GM12878 (cell line): ENCODE results near the gene HDAC7. TPM values are rescaled to one million over a fixed set of nuclear protein-coding genes. Genes with fewer than 3 reads are reported as not detected.

Source experiments
- BCL11A ChIP-seq: IDR thresholded peaks from 2 replicates; pipeline ENCODE4 v1.6.1; 2011; ENCODE audit warnings: low read depth, low read length
- CEBPB ChIP-seq, 2 experiments: fragments of 150-350 bp in 1 of 2; IDR thresholded peaks; 2 replicates each; pipeline ENCODE4 v1.6.1; 2012 to 2014; ENCODE audit warnings: low read depth in 2 of 2, low read length in 2 of 2, borderline replicate concordance in 1 of 2, inconsistent platforms in 1 of 2
- CEBPZ ChIP-seq: fragments of 150-350 bp; IDR thresholded peaks from 2 replicates; pipeline ENCODE4 v1.6.1; 2016; ENCODE audit warnings: low read depth, low read length
- EGR1 ChIP-seq, 2 experiments: IDR thresholded peaks; 1 replicate in 1 of 2; 2 replicates in 1 of 2; pipeline ENCODE4 v1.6.1; 2011 to 2012; ENCODE audit warnings: low read depth in 2 of 2, low read length in 2 of 2, borderline replicate concordance in 1 of 2, mild to moderate bottlenecking in 1 of 2, moderate library complexity in 1 of 2
- ETV6 ChIP-seq, 2 experiments: fragments of 450-650 bp in 1 of 2; IDR thresholded peaks in 1 of 2; conservative IDR thresholded peaks in 1 of 2; 2 replicates each; pipeline ENCODE4 v1.6.1; 2014; ENCODE audit warnings: antibody characterized with exemption in 1 of 2, borderline replicate concordance in 1 of 2, low read depth in 1 of 2, mild to moderate bottlenecking in 1 of 2, moderate library complexity in 1 of 2
- EZH2 ChIP-seq: IDR thresholded peaks from 2 replicates; pipeline ENCODE4 v1.6.1; 2012; ENCODE audit warnings: low read depth, mild to moderate bottlenecking, control low read depth, inconsistent platforms, low read length, borderline replicate concordance; ENCODE audit not compliant: control insufficient read depth
- GABPA ChIP-seq: IDR thresholded peaks from 2 replicates; pipeline ENCODE4 v1.6.1; 2014; ENCODE audit warnings: antibody characterized with exemption, low read depth, mild to moderate bottlenecking, inconsistent platforms
- IRF3 ChIP-seq: fragments of 450-650 bp; IDR thresholded peaks from 2 replicates; pipeline ENCODE4 v1.6.1; 2014; ENCODE audit warnings: mild to moderate bottlenecking
- LARP7 ChIP-seq: fragments of 450-650 bp; IDR thresholded peaks from 2 replicates; pipeline ENCODE4 v1.6.1; 2017; ENCODE audit warnings: mild to moderate bottlenecking
- MEF2A ChIP-seq: IDR thresholded peaks from 2 replicates; pipeline ENCODE4 v1.6.1; 2011; ENCODE audit warnings: low read depth, mild to moderate bottlenecking, low read length, moderate library complexity; ENCODE audit not compliant: insufficient read depth
- MEF2B ChIP-seq: fragments of 450-650 bp; IDR thresholded peaks from 2 replicates; pipeline ENCODE4 v1.6.1; 2018; ENCODE audit warnings: mild to moderate bottlenecking, moderate library complexity; ENCODE audit not compliant: partially characterized antibody, poor library complexity, severe bottlenecking
- MXI1 ChIP-seq: fragments of 150-350 bp; IDR thresholded peaks from 2 replicates; pipeline ENCODE4 v1.6.1; 2011; ENCODE audit warnings: low read depth, mild to moderate bottlenecking, inconsistent platforms, low read length, improper control_type of control experiment
- NBN ChIP-seq: fragments of 450-650 bp; IDR thresholded peaks from 2 replicates; pipeline ENCODE4 v1.6.1; 2016
- NR2F1 ChIP-seq: fragments of 450-650 bp; conservative IDR thresholded peaks from 2 replicates; pipeline ENCODE4 v1.6.1; 2017; ENCODE audit warnings: mild to moderate bottlenecking
- PBX3 ChIP-seq: IDR thresholded peaks from 2 replicates; pipeline ENCODE4 v1.6.1; 2011; ENCODE audit warnings: mild to moderate bottlenecking, low read depth, low read length, moderate library complexity; ENCODE audit not compliant: insufficient replicate concordance
- RAD51 ChIP-seq: fragments of 450-650 bp; IDR thresholded peaks from 2 replicates; pipeline ENCODE4 v1.6.1; 2016; ENCODE audit warnings: moderate library complexity, mild to moderate bottlenecking, inconsistent platforms
- RB1 ChIP-seq: fragments of 450-650 bp; formaldehyde crosslinking; IDR thresholded peaks from 2 replicates; pipeline ENCODE4 v1.6.1; 2017; ENCODE audit warnings: mild to moderate bottlenecking, borderline replicate concordance
- RCOR1 ChIP-seq: conservative IDR thresholded peaks from 2 replicates; pipeline ENCODE4 v1.6.1; 2012; ENCODE audit warnings: low read depth, low read length, improper control_type of control experiment
- SREBF1 ChIP-seq: IDR thresholded peaks from 2 replicates; pipeline ENCODE4 v1.6.1; 2012; ENCODE audit warnings: mild to moderate bottlenecking, low read length
- USF1 ChIP-seq: IDR thresholded peaks from 2 replicates; pipeline ENCODE4 v1.6.1; 2011; ENCODE audit warnings: borderline replicate concordance, low read depth, mild to moderate bottlenecking, moderate library complexity, mixed read lengths, low read length; ENCODE audit not compliant: insufficient read depth; ENCODE audit errors: extremely low read length
- USF2 ChIP-seq: IDR thresholded peaks from 2 replicates; pipeline ENCODE4 v1.6.1; 2011; ENCODE audit warnings: low read depth, low read length, improper control_type of control experiment, borderline replicate concordance
- polyA plus RNA-seq, 11 experiments: library from polyadenylated mRNA; depleted of rRNA in 4 of 11; unstranded in 6 of 11; stranded (reverse) in 5 of 11; fragments of >200 nt; fragmentation: Nextera tagmentation in 4 of 11; fragmentation: Illumina TruSeq in 1 of 11; extraction: Ambion mirVana in 4 of 11; extraction: Trizol in 1 of 11; gene quantifications; 1 replicate in 1 of 11; 2 replicates in 10 of 11; pipeline versions ENCODE4 v1.2.1 to v1.2.3, GENCODE V29; 2011 to 2016; ENCODE audit warnings: inconsistent platforms in 2 of 11, missing spikeins in 2 of 11, low read depth in 1 of 11
- total RNA-seq, 4 experiments: library from RNA; depleted of rRNA in 3 of 4; stranded (reverse); fragments of >200 nt in 3 of 4; fragmentation: Illumina TruSeq in 1 of 4; extraction: Trizol in 1 of 4; gene quantifications; 2 replicates each; pipeline versions ENCODE4 v1.2.1 to v1.2.3, GENCODE V29; 2013 to 2021

HDAC7 gene
- total and polyA plus RNA-seq, 10 of the 15 experiments (the other 5 are each of a cell fraction or from before 2014, with no cell fraction given): 0.47 to 18.3 (median 5.4) TPM

GRCh38 chr12:47812797-47813510 is 6.7 kb downstream of the HDAC7 start (continued):
- no peak for TF ChIP-seq CEBPZ
- no peak for TF ChIP-seq RB1
- no peak for TF ChIP-seq GABPA
- TF ChIP-seq SREBF1: peak; percentile 83
- no peak for TF ChIP-seq MXI1
- no peak for TF ChIP-seq CEBPB (IDR thresholded peaks at IDR 0.05; ENCODE audit: borderline replicate concordance in 1 of 2, low read depth in 2 of 2, low read length in 2 of 2)
- no peak for TF ChIP-seq USF2
- TF ChIP-seq ETV6 (conservative IDR thresholded peaks at IDR 0.05 in 1 of 2, IDR thresholded peaks at IDR 0.05 in 1 of 2; ENCODE audit: borderline replicate concordance in 1 of 2, low read depth in 1 of 2): 0 out of 4 replicates have a peak, but pooled peaks of 1 of the 2 experiments have one; percentile 55
- peak; percentile 98 for TF ChIP-seq MEF2A
- TF ChIP-seq EGR1 (IDR thresholded peaks at IDR 0.05; ENCODE audit: borderline replicate concordance in 1 of 2, low read depth in 2 of 2, low read length in 2 of 2): peak in 1 of 2 experiments; percentile 94; a peak in 2 of 3 replicates
- no peak for TF ChIP-seq USF1
- no peak for TF ChIP-seq LARP7
- TF ChIP-seq EZH2: no peak
- peak; percentile 68; the same call in 1 of the 2 replicates for TF ChIP-seq NBN
- peak; percentile 81 for TF ChIP-seq NR2F1
- no peak for TF ChIP-seq RCOR1
- no peak; the same call in none of the 2 replicates for TF ChIP-seq BCL11A
- TF ChIP-seq MEF2B: peak; percentile 91
- no peak for TF ChIP-seq RAD51
- TF ChIP-seq PBX3: no peak
- TF ChIP-seq IRF3: no peak
